NCI-H748 (cell line): ENCODE measurements around the gene CDSN.
"Not testable (repeated sequence)": the region's sequence is repeated elsewhere in the genome, so short reads cannot be mapped to it uniquely, and the experiment has no call there.

Experiments
- DNase-seq: peaks from one replicate; lab custom pipeline; 2025; ENCODE audit not compliant: unreplicated experiment; lab: John Stamatoyannopoulos, UW

Gene CDSN

DNA sequence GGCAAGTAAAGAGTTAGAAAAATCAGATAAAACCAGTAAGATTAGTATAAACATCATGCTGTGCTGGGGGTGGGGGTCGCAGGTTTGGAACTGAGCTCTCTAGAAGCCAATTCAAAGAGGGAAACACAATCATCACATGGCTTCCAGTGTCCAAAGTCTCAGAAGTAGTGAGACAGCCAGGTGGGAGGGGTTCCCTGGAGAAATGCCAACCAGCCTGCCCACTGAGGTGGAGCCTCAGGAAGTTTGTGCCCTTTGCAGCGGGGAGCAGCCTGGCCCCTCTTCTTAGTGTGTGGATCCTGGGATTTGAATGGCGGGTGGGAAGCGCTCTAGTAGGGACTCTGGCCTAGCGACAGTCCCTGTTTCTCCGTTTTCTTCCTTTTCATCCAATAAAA is 29.3 kb downstream of the CDSN start:
- DNase-seq, result no peak

DNA sequence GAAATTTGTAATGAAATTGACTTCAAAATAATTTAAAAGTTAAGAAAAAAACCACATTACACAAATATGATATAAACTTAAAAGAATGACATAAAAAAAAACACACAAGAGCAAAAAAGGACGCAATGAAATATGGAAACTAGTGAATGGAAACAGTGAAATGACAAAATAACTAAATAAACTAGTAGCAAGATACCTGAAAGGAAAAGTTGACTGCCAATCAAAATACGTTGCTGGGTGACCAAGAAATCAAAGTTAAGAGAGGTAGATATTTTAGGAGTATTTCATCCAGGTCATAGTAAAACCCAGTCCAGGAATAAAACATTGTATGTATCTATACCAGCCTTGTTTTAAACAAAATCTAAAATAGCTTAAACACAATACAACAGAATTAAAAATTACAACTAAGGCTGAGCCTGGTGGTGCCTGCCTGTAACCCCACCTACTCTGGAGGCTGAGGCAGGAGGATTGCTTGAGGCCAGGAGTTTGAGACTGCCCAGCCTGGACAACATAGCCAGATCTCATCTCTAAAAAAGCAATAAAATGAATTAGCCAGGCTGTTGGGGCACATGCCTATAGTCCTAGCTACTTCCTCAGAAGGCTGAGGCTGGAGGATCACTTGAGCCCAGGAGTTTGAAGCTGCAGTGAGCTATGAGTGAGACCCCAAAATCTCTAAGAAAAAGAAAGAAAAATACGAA is 29.8 kb downstream of the CDSN start:
- DNase-seq, result no peak

DNA sequence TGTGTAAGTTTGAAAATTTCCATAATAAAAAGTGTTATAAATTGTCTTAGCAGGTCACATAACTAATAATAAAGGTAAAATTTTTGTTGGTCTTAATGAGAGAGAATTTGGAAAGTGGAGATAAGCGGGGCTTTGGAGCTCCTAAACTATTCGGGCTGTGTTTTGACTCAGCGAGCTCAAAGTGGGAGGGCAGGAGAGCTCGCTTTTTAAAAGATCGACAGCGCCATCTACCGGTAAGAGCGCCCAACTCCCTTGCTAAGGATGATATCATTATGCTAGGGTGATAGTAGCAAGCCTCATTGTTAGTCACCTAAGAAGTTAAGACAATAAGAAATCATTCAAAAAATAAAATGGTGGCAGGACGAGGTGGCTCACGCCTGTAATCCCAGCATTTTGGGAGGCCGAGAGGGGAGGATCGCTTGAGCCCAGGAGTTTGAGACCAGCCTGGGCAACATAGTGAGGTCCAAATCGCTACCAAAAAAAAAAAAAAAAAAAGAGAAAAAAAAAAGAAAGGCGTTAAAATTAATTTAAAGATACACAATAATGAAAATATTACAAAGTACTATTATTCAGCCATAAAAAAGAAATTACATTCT is 32.7 kb downstream of the CDSN start:
- DNase-seq, result peak; percentile 81

DNA sequence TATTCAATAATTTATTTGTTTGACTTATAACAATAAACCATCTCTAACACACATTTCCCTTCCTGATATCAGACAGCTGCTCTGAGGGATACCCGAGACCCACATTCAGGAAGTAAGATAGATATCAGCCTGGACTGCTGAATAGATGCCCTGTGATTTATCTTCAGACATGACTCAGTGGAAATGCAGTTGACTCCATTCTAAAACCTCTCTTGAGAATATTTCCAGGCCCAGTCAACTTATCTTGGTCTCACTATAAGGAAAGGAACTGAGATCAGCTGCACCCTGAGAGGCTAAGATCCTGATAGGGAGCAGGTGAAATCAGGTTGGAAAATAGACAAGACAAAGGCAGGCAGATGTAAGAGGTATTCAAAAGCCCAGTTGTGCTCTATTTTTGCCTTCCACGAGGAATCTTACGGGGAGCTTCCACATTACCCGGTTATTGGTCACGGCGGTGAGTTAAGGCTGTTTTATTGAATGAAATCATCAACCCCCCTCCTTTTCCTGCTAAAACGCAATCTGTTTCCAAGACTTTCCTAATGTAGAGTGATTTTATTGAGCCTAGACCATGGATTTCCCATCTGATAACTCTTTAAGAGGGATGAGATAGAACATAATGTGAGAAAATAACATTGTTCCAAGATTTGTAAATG is 33.3 kb downstream of the CDSN start:
- DNase-seq, result no peak

DNA sequence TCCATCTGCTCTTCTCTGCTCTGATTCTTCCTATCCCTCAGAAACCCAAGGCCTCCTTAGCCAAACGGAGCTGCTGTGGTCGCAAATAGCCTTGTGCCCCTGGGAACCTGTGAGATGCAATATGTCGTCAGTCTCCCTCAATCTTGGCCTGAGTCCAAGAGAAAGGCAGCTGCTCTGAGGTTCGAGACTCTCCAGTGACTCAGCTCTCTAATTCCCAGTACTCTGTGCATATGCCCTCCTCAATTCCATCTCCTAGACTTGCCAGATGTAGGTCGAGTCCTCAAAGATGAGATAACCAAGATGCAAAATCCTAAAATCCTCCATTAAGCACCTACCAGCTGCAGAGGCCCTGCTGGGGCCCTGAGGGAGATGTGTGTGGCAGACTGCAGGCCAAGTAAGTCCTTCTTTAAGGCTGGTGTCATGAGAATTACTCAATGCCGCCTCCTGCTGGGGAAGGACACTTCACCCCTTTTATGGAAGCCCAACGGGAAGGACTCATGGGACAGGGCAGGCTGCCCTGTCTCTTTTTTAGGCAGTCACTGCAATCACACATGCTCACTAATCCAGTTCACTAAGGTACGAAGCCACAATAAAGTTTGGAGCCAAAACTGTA is 36.4 kb downstream of the CDSN start:
- DNase-seq, result peak; percentile 37

DNA sequence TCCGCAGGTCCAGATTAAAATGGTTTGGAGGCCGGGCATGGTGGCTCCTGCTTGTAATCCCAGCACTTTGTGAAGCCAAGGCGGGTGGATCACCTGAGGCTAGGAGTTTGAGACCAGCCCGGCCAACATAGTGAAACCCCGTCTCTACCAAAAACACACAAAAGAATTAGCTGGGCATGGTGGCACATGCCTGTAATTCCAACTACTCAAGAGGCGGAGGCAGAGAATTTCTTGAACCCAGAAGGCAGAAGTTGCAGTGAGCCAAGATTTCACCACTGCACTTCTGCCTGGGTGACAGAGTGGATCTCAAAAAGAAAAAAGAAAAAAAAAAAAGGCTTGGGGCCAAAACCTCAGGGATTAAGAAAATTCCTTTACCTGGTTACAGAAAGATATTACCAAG is 38.4 kb downstream of the CDSN start:
- DNase-seq, result no peak

DNA sequence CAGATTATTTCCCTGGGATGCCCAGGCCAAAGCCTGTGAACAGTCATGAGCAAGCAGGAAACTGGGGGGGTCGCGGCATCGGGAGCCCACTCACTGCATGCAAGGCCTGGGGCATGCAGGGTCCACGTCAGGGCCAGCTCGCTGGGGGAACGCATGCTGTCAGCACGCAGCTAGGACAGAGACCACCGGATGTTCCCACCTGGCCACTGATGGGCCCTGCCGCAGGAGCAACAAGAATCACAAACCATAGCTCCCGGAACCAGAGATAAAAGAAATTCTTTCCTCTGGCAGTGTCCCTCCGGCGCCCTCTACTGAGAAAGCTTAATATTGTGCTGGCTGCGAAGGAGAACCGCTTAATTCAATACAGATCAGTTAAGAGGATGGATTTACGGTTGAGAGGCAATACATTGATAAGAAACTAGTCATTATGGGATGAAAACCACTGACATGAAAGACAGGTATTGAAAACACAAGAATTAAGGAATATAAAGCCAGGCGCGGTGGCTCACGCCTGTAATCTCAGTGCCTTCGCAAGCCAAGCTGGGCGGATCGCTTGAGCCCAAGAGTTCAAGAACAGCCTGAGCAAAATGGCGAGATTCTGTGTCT is 40.5 kb downstream of the CDSN start:
- DNase-seq, result peak; percentile 79

DNA sequence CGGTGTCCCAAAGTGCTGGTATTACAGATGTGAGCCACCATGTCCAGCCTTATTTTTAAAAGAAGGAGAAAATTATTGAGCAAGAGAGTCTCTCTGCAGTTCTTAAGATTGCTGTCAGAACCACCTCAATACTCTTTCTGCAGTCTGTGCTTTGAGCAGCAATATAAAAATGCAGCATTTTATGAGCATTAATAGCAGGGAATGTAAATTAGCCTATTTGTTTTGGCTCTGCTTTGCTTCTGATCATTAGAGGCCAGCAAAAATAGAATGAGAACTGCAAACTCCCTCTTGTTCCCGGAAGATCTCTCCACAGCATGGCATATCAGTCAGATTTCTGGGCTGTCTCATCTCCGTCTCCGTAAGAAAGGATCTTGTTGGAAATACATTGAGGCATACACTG is 43.6 kb downstream of the CDSN start:
- DNase-seq, result no peak

DNA sequence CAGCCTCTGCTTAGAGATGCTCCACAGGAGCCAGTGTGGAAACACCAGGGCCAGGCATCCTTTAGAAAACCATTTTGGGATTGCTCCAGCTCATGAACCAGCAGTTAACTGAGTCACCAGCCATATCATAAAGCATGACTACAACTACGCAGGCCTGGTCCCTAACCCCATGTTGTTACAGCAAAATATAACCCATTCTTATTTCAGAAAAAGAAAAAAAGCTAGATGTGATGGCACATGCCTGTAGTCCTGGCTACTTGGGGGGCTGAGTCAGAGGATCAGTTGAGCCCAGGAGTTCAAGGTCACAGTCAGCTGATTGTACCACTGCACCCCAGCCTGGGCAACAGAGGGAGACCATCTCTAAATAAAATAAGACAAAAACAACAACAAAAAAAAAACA is 44.7 kb downstream of the CDSN start:
- DNase-seq, result no peak

DNA sequence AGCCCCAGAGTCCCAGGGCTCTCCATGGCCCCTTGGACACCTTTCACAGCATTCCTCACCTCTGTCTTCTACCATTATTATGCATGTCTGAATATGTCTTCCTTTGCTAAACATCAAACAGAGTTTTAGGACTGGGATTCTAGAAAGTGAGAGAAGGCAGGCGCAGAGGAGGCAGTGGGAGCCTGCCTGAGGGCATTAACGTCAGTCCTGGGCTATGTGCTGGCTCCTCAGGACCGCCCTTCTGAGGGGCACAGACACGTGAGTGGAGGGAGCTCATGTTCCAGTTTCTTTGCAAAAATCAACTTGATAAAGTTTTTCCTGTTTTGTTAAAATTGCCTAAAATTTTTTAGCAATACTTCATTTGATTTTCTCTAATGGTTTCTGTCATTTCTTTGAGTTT is 45.8 kb downstream of the CDSN start:
- DNase-seq, result no peak

DNA sequence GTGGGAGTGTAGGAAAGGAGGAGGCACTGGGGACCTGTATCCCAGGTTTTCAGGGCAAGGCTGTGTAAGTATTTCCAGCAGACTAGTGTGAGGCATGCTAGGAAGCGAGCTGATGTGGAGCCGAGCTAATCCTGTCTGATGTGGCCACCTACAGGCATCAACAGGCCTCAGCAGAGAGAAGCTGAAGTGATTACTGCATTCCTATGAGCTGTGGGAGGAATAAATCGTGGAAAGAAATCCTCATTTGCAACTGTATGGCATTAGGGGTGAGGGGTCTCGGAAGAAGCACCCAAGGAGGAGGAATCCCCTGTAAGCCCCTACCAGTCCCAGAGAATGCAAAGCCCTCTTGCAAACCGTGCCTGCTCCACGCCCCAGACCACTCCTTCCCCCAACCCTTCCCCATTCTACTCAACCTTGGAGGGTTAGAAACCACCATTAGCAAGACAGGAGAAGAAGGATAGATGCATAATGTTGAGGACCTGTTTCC is 49.5 kb downstream of the CDSN start:
- DNase-seq, result peak; percentile 29

DNA sequence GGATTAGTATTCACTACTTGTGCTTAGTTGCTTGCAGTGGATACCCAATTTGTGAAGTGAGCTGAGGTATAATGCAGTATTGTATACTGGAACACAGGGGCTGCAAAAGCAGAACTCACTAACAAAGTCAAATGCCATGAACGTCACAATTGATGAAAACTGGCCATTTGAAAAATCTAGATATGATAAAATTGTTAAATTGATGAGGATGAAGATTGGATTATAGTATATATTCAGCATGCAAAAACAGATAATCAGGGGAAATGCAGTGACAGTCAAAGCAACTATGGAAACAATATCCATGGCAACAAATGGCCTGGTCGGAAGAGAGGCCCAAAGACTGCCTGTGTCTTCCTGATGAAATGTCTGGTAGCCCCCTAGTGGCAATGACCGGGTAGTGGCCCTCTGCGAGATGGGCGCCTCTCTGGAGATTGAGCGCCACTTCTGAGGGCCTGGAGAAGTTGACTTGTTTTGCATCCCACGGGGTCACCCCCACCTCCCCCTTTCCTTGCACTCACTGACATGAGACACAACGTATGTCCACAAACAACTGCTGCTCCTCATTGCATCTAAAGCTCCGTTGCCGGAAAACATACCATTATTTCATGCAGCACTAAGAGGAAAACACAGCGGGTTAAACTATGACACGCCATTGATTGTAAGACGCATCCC is 51.4 kb downstream of the CDSN start:
- DNase-seq, result peak; percentile 92

DNA sequence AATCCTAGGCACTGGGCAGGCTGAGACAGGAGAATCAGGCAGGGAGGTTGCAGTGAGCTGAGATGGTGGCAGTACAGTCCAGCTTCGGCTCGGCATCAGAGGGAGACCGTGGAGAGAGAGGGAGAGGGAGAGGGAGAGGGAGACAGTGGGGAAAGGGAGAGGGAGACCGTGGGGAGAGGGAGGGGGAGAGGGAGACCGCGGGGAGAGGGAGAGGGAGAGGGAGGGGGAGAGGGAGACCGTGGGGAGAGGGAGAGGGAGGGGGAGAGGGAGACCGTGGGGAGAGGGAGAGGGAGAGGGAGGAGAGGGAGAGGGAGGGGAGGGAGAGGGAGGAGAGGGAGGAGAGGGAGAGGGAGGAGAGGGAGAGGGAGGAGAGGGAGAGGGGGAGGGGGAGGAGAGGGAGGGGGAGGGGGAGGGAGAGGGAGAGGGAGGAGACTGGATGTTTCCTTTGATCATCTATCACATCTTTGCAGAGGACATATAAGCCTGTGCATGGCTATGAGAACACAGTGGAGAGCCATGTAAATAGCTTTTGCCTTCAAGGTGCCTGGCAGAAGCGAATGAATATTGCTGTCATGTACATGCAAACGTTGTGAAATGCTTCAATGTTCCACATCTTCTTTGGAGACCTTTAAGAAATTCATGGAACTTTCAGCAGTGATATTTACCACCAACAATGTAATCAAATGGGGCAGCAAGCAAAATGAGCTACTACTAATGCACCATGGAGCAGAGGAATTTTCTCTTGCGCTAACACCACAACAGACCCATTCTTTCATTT is 52.2 kb downstream of the CDSN start:
- not testable (repeated sequence) for DNase-seq

DNA sequence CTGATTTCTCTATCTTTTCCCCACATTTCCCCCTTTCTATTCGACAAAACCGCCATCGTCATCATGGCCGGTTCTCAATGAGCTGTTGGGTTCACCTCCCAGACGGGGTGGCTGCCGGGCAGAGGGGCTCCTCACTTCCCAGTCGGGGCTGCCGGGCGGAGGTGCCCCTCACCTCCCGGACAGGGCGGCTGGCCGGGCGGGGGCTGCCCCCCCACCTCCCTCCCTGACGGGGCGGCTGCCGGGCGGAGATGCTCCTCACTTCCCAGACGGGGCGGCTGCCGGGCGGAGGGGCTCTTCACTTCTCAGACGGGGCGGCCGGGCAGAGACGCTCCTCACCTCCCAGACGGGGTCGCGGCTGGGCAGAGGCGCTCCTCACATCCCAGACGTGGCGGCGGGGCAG is 53.2 kb downstream of the CDSN start:
- DNase-seq, result not testable (repeated sequence)

DNA sequence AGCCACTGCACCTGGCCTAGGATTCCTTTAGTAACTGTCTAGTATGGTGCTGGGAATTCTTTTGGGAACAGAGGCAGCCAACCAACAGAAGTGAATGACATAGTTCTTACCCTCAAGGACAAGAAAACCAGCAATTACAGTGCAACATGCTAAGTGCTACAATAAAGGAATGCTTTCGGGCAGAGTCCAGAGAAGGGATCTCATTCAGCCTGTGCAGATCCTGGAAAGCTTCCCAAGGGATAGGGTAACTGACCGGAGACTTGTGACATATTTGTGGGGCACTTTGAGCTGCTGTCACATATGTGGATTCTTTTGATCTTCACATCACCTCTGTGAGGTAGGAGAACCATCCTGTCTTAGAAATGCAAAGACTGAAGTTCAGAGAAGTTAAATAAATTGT is 54.7 kb downstream of the CDSN start:
- no peak for DNase-seq
